Ascending aorta (tissue), 2 donors: ENCODE measurements around the gene MAP7. TPM values are rescaled to one million over a fixed set of nuclear protein-coding genes. Genes with fewer than 3 reads are reported as not detected.
"Not testable (repeated sequence)": the region's sequence is repeated elsewhere in the genome, so short reads cannot be mapped to it uniquely, and the experiment has no call there.

Source experiments
- DNase-seq, 2 donors: peaks; one replicate each; pipeline ENCODE4 v3.0.0-alpha.2; 2019; ENCODE audit warnings: low spot score in 2 of 2
- H3K27ac ChIP-seq, 2 donors: fragments of 200-600 bp; sonication (generic); one replicate each; pipeline ENCODE4 v1.5.1; 2016 to 2017; ENCODE audit warnings: mild to moderate bottlenecking in 1 of 2
- H3K27me3 ChIP-seq: fragments of 200-600 bp; sonication (generic); one replicate; pipeline ENCODE4 v1.5.1; 2017
- H3K36me3 ChIP-seq, 2 donors: fragments of 200-600 bp; sonication (generic); one replicate each; pipeline ENCODE4 v1.5.1; 2016
- H3K4me1 ChIP-seq, 2 donors: fragments of 200-600 bp; sonication (generic); one replicate each; pipeline ENCODE4 v1.5.1; 2016 to 2017; ENCODE audit warnings: mild to moderate bottlenecking in 1 of 2
- H3K4me3 ChIP-seq, 2 donors: fragments of 200-600 bp; sonication (generic); one replicate each; pipeline ENCODE4 v1.5.1; 2016 to 2017; ENCODE audit warnings: mild to moderate bottlenecking in 1 of 2
- H3K9me3 ChIP-seq, 2 donors: fragments of 200-600 bp; sonication (generic); one replicate each; pipeline ENCODE4 v1.5.1; 2016
- CTCF ChIP-seq, 3 experiments: fragments of 200-600 bp in 2 of 3; fragments of 450-650 bp in 1 of 3; sonication (generic) in 2 of 3; IDR thresholded peaks; one replicate each; pipeline ENCODE4 v1.5.1; 2016 to 2019; ENCODE audit warnings: antibody characterized with exemption in 3 of 3, mild to moderate bottlenecking in 1 of 3, moderate library complexity in 1 of 3
- intact Hi-C: fragments of 100-400 bp; cut with DNase I; formaldehyde crosslinking; loops from one replicate; pipeline ENCODE4 v1.15.1; 2023
- total RNA-seq: library from RNA; depleted of rRNA; stranded (reverse); fragments of >200 nt; gene quantifications from one replicate; pipeline ENCODE4 v1.1.0, GENCODE V29; 2016

MAP7 gene
- total RNA-seq, 1 donor from 2014 or later: not detected

GRCh38 chr6:136491754-136492153, 58.5 kb downstream of the MAP7 start:
- DNase-seq: no peak
- no peak for TF ChIP-seq CTCF (IDR thresholded peaks at IDR 0.05)
- H3K36me3 ChIP-seq: no peaks in the 10 kb centered on the region
- H3K4me1 ChIP-seq: no peaks in the 10 kb centered on the region
- H3K27ac ChIP-seq: no peak overlapping the region
- H3K9me3 ChIP-seq: no peaks in the 10 kb centered on the region
- no peak overlapping the region for H3K4me3 ChIP-seq
- intact Hi-C loops: no loop called here
- H3K27me3 ChIP-seq: no peaks in the 10 kb centered on the region

- no peaks in the 10 kb centered on the region for H3K36me3 ChIP-seq
- no peaks in the 10 kb centered on the region for H3K4me1 ChIP-seq
- no peak for TF ChIP-seq CTCF (IDR thresholded peaks at IDR 0.05)
- intact Hi-C loops: no loop called here
- no peak overlapping the region for H3K27ac ChIP-seq
- H3K4me3 ChIP-seq: no peak overlapping the region
- no peak for DNase-seq
- H3K27me3 ChIP-seq: no peaks in the 10 kb centered on the region
- H3K9me3 ChIP-seq: no peaks in the 10 kb centered on the region
Measured at GRCh38 chr6:136491251-136491650, 59.0 kb downstream of the MAP7 start.

- H3K4me3 ChIP-seq, DNase-seq, H3K4me1 ChIP-seq, intact Hi-C loops, H3K27ac ChIP-seq, H3K9me3 ChIP-seq, H3K36me3 ChIP-seq, H3K27me3 ChIP-seq: not testable (repeated sequence)
Measured at GRCh38 chr6:136489689-136490033, 60.6 kb downstream of the MAP7 start.

- no peak for TF ChIP-seq CTCF (IDR thresholded peaks at IDR 0.05)
- no peaks in the 10 kb centered on the region for H3K4me1 ChIP-seq
- H3K9me3 ChIP-seq: no peaks in the 10 kb centered on the region
- no peak for DNase-seq
- no peak overlapping the region for H3K4me3 ChIP-seq
- H3K27me3 ChIP-seq: no peaks in the 10 kb centered on the region
- H3K27ac ChIP-seq: no peak overlapping the region
- H3K36me3 ChIP-seq: no peaks in the 10 kb centered on the region
- intact Hi-C loops: no loop called here
Measured at GRCh38 chr6:136487759-136488425, 62.3 kb downstream of the MAP7 start.

GRCh38 chr6:136486357-136486756, 63.9 kb downstream of the MAP7 start:
- DNase-seq: no peak
- no peaks in the 10 kb centered on the region for H3K27me3 ChIP-seq
- no peaks in the 10 kb centered on the region for H3K9me3 ChIP-seq
- no peak overlapping the region for H3K27ac ChIP-seq
- intact Hi-C loops: no loop called here
- TF ChIP-seq CTCF (IDR thresholded peaks at IDR 0.05): no peak
- no peaks in the 10 kb centered on the region for H3K36me3 ChIP-seq
- H3K4me3 ChIP-seq: no peak overlapping the region
- no peaks in the 10 kb centered on the region for H3K4me1 ChIP-seq

GRCh38 chr6:136483906-136484305, 66.3 kb downstream of the MAP7 start:
- H3K9me3 ChIP-seq: no peaks in the 10 kb centered on the region
- intact Hi-C loops: no loop called here
- H3K4me3 ChIP-seq: no peak overlapping the region
- no peaks in the 10 kb centered on the region for H3K27me3 ChIP-seq
- TF ChIP-seq CTCF (IDR thresholded peaks at IDR 0.05): no peak
- no peaks in the 10 kb centered on the region for H3K4me1 ChIP-seq
- H3K27ac ChIP-seq: no peak overlapping the region
- no peak for DNase-seq
- no peaks in the 10 kb centered on the region for H3K36me3 ChIP-seq

- H3K36me3 ChIP-seq, intact Hi-C loops, H3K27ac ChIP-seq, H3K4me3 ChIP-seq, H3K9me3 ChIP-seq, DNase-seq, H3K4me1 ChIP-seq, H3K27me3 ChIP-seq: not testable (repeated sequence)
Measured at GRCh38 chr6:136483005-136483404, 67.2 kb downstream of the MAP7 start.
